ENCODE measurements around the gene ZMIZ1. TPM values are rescaled to one million over a fixed set of nuclear protein-coding genes. Genes with fewer than 3 reads are reported as not detected.

ZMIZ1 gene
- total and polyA plus RNA-seq, 9 donors = 16.3 to 55.7 (median 38.1) TPM

GRCh38 chr10:79145174-79145483 is 76.4 kb downstream of the ZMIZ1 start:
- WGBS (ENCODE audit: insufficient coverage) = 80% methylated on average over 1 of the region's 5 CpGs
- H3K27me3 ChIP-seq (ENCODE audit: control insufficient read depth, insufficient read depth, low read length) = no peaks in the 10 kb centered on the region
- H3K4me1 ChIP-seq (ENCODE audit: control insufficient read depth, insufficient read depth, low read length) = peaks cover 96% of the 10 kb centered on the region
- H3K9me3 ChIP-seq (replicated peaks; ENCODE audit: control insufficient read depth, low read depth, low read length) = no peaks in the 10 kb centered on the region
- H3K36me3 ChIP-seq (ENCODE audit: control insufficient read depth, insufficient read depth, low read length) = peaks cover 29% of the 10 kb centered on the region
- DNase-seq = no peak
- no peak overlapping the region for H3K4me3 ChIP-seq (ENCODE audit: low read length)
- H3K27ac ChIP-seq (ENCODE audit: low read length) = no peak overlapping the region

GRCh38 chr10:79145517-79146470 is 77.0 kb downstream of the ZMIZ1 start:
- Histone ChIP-seq H3K4me1 (ENCODE audit: control insufficient read depth, insufficient read depth, low read length) (peaks cover 96% of the 10 kb centered on the region), H3K27me3 (ENCODE audit: control insufficient read depth, insufficient read depth, low read length) (no peaks in the 10 kb centered on the region)

GRCh38 chr10:79146611-79147130 is 77.9 kb downstream of the ZMIZ1 start:
- no peak overlapping the region for H3K4me3 ChIP-seq (ENCODE audit: low read length)
- H3K27ac ChIP-seq (ENCODE audit: low read length) = peak overlapping the region; percentile 81
- 30% methylated on average over 5 of the region's 13 CpGs for WGBS (ENCODE audit: insufficient coverage)
- no peaks in the 10 kb centered on the region for H3K9me3 ChIP-seq (replicated peaks; ENCODE audit: control insufficient read depth, low read depth, low read length)
- H3K36me3 ChIP-seq (ENCODE audit: control insufficient read depth, insufficient read depth, low read length) = peaks cover 19% of the 10 kb centered on the region
- peaks cover 96% of the 10 kb centered on the region for H3K4me1 ChIP-seq (ENCODE audit: control insufficient read depth, insufficient read depth, low read length)
- peak; percentile 92 for DNase-seq
- H3K27me3 ChIP-seq (ENCODE audit: control insufficient read depth, insufficient read depth, low read length) = no peaks in the 10 kb centered on the region

More at GRCh38 chr10:79145517-79146470, 77.0 kb downstream of the ZMIZ1 start:
- H3K27ac ChIP-seq (ENCODE audit: low read length) = peak overlapping the region; percentile 81
- H3K9me3 ChIP-seq (replicated peaks; ENCODE audit: control insufficient read depth, low read depth, low read length) = no peaks in the 10 kb centered on the region
- H3K4me3 ChIP-seq (ENCODE audit: low read length) = no peak overlapping the region
- no peak for DNase-seq
- H3K36me3 ChIP-seq (ENCODE audit: control insufficient read depth, insufficient read depth, low read length) = peaks cover 22% of the 10 kb centered on the region
- WGBS (ENCODE audit: insufficient coverage) = 83% methylated on average over 9 of the region's 9 CpGs

- no peaks in the 10 kb centered on the region for H3K27me3 ChIP-seq (ENCODE audit: control insufficient read depth, insufficient read depth, low read length)
- DNase-seq = no peak
- H3K36me3 ChIP-seq (ENCODE audit: control insufficient read depth, insufficient read depth, low read length) = peaks cover 19% of the 10 kb centered on the region
- no peak overlapping the region for H3K4me3 ChIP-seq (ENCODE audit: low read length)
- 100% methylated on average over 3 of the region's 5 CpGs for WGBS (ENCODE audit: insufficient coverage)
- peak overlapping the region; percentile 81 for H3K27ac ChIP-seq (ENCODE audit: low read length)
- H3K4me1 ChIP-seq (ENCODE audit: control insufficient read depth, insufficient read depth, low read length) = peaks cover 96% of the 10 kb centered on the region
- H3K9me3 ChIP-seq (replicated peaks; ENCODE audit: control insufficient read depth, low read depth, low read length) = no peaks in the 10 kb centered on the region
Measured at GRCh38 chr10:79147306-79147705, 78.5 kb downstream of the ZMIZ1 start.

- Histone ChIP-seq H3K27ac (ENCODE audit: low read length) (peak overlapping the region; percentile 71), H3K9me3 (replicated peaks; ENCODE audit: control insufficient read depth, low read depth, low read length) (no peaks in the 10 kb centered on the region), H3K36me3 (ENCODE audit: control insufficient read depth, insufficient read depth, low read length) (peaks cover 17% of the 10 kb centered on the region), H3K4me1 (ENCODE audit: control insufficient read depth, insufficient read depth, low read length) (peaks cover 98% of the 10 kb centered on the region), H3K4me3 (ENCODE audit: low read length) (no peak overlapping the region), H3K27me3 (ENCODE audit: control insufficient read depth, insufficient read depth, low read length) (no peaks in the 10 kb centered on the region)
- DNase-seq = no peak
- WGBS (ENCODE audit: insufficient coverage) = 35% methylated on average over 5 of the region's 7 CpGs
Measured at GRCh38 chr10:79147796-79148451, 79.2 kb downstream of the ZMIZ1 start.

- 54% methylated on average over 12 of the region's 16 CpGs for WGBS (ENCODE audit: insufficient coverage)
- no peak overlapping the region for H3K4me3 ChIP-seq (ENCODE audit: low read length)
Measured at GRCh38 chr10:79148452-79149344, 79.9 kb downstream of the ZMIZ1 start.

GRCh38 chr10:79149345-79149661 is 80.5 kb downstream of the ZMIZ1 start:
- H3K4me3 ChIP-seq (ENCODE audit: low read length) = no peak overlapping the region

More at GRCh38 chr10:79148452-79149344, 79.9 kb downstream of the ZMIZ1 start:
- peaks cover 12% of the 10 kb centered on the region for H3K36me3 ChIP-seq (ENCODE audit: control insufficient read depth, insufficient read depth, low read length)
- H3K9me3 ChIP-seq (replicated peaks; ENCODE audit: control insufficient read depth, low read depth, low read length) = no peaks in the 10 kb centered on the region
- H3K4me1 ChIP-seq (ENCODE audit: control insufficient read depth, insufficient read depth, low read length) = peaks cover 98% of the 10 kb centered on the region
- peak overlapping the region; percentile 71 for H3K27ac ChIP-seq (ENCODE audit: low read length)
- peak; percentile 85 for DNase-seq
- H3K27me3 ChIP-seq (ENCODE audit: control insufficient read depth, insufficient read depth, low read length) = no peaks in the 10 kb centered on the region

GRCh38 chr10:79149662-79150443 is 81.1 kb downstream of the ZMIZ1 start:
- Histone ChIP-seq H3K27ac (ENCODE audit: low read length) (peak overlapping the region; percentile 71), H3K4me3 (ENCODE audit: low read length) (no peak overlapping the region), H3K4me1 (ENCODE audit: control insufficient read depth, insufficient read depth, low read length) (peaks cover 98% of the 10 kb centered on the region), H3K36me3 (ENCODE audit: control insufficient read depth, insufficient read depth, low read length) (peaks cover 15% of the 10 kb centered on the region), H3K9me3 (replicated peaks; ENCODE audit: control insufficient read depth, low read depth, low read length) (no peaks in the 10 kb centered on the region), H3K27me3 (ENCODE audit: control insufficient read depth, insufficient read depth, low read length) (no peaks in the 10 kb centered on the region)
- peak; percentile 66 for DNase-seq
- WGBS (ENCODE audit: insufficient coverage) = 47% methylated on average over 26 of the region's 27 CpGs

More at GRCh38 chr10:79149345-79149661, 80.5 kb downstream of the ZMIZ1 start:
- no peaks in the 10 kb centered on the region for H3K27me3 ChIP-seq (ENCODE audit: control insufficient read depth, insufficient read depth, low read length)
- 75% methylated on average over 2 of the region's 3 CpGs for WGBS (ENCODE audit: insufficient coverage)
- H3K4me1 ChIP-seq (ENCODE audit: control insufficient read depth, insufficient read depth, low read length) = peaks cover 98% of the 10 kb centered on the region
- H3K9me3 ChIP-seq (replicated peaks; ENCODE audit: control insufficient read depth, low read depth, low read length) = no peaks in the 10 kb centered on the region
- peak overlapping the region; percentile 71 for H3K27ac ChIP-seq (ENCODE audit: low read length)
- peaks cover 15% of the 10 kb centered on the region for H3K36me3 ChIP-seq (ENCODE audit: control insufficient read depth, insufficient read depth, low read length)
- no peak for DNase-seq

- no peak overlapping the region for H3K4me3 ChIP-seq (ENCODE audit: low read length)
- H3K9me3 ChIP-seq (replicated peaks; ENCODE audit: control insufficient read depth, low read depth, low read length) = no peaks in the 10 kb centered on the region
- peaks cover 15% of the 10 kb centered on the region for H3K36me3 ChIP-seq (ENCODE audit: control insufficient read depth, insufficient read depth, low read length)
- H3K27me3 ChIP-seq (ENCODE audit: control insufficient read depth, insufficient read depth, low read length) = no peaks in the 10 kb centered on the region
- no CpG with 5 or more reads among the region's 1 CpG for WGBS (ENCODE audit: insufficient coverage)
- DNase-seq = no peak
- H3K27ac ChIP-seq (ENCODE audit: low read length) = peak overlapping the region; percentile 71
- peaks cover 99% of the 10 kb centered on the region for H3K4me1 ChIP-seq (ENCODE audit: control insufficient read depth, insufficient read depth, low read length)
Measured at GRCh38 chr10:79150444-79150754, 81.6 kb downstream of the ZMIZ1 start.
